ENCODE measurements around the gene CLCF1.

CLCF1 gene

GRCh38 chr11:67314218-67314617 is 59.2 kb downstream of the CLCF1 start:
- no peak for TF ChIP-seq EZH2phosphoT487 (IDR thresholded peaks at IDR 0.05; ENCODE audit: borderline replicate concordance, low read length)
- TF ChIP-seq CTCF (IDR thresholded peaks at IDR 0.05; ENCODE audit: low read depth, low read length, poor library complexity, severe bottlenecking), result no peak
- Histone ChIP-seq H3K79me2 (ENCODE audit: control insufficient read depth, low read length) (peaks cover 11% of the 10 kb centered on the region), H3K4me1 (ENCODE audit: control insufficient read depth, low read length) (peaks cover 16% of the 10 kb centered on the region), H4K20me1 (ENCODE audit: control insufficient read depth, insufficient read depth, low read depth, low read length) (no peaks in the 10 kb centered on the region), H3K4me2 (ENCODE audit: low read length) (no peak overlapping the region), H3F3A (ENCODE audit: control insufficient read depth, insufficient read depth) (peaks cover 5% of the 10 kb centered on the region), H3K9me3 (ENCODE audit: control insufficient read depth, insufficient read depth, low read length) (no peaks in the 10 kb centered on the region), H3K4me3 (ENCODE audit: low read length) (no peak overlapping the region), H3K27ac (ENCODE audit: low read depth, low read length) (no peak overlapping the region), H3K27me3 (ENCODE audit: control insufficient read depth, low read length) (no peaks in the 10 kb centered on the region), H3K36me3 (ENCODE audit: control insufficient read depth, low read length) (peaks cover 14% of the 10 kb centered on the region), H3K9me2 (replicated peaks; ENCODE audit: control insufficient read depth, low read length) (no peaks in the 10 kb centered on the region)
